Activated naive CD4-positive, alpha-beta T cell treated with anti-CD3 and anti-CD28 coated beads for 36 hours (primary cell): ENCODE results near the gene CEP44. TPM values are rescaled to one million over a fixed set of nuclear protein-coding genes. Genes with fewer than 3 reads are reported as not detected.
"Not testable (repeated sequence)": the region's sequence is repeated elsewhere in the genome, so short reads cannot be mapped to it uniquely, and the experiment has no call there.

Experiments used
- CTCF ChIA-PET: fragments of 350-600 bp; sonication (Branson Sonifier 250); formaldehyde crosslinking; loops from one replicate; lab custom pipeline; 2021; ENCODE audit warnings: antibody characterized with exemption; lab: Charles Lee
- DNase-seq: peaks from one replicate; pipeline ENCODE4 v3.0.0-alpha.2; 2020
- H3K27ac Mint-ChIP-seq: one replicate; pipeline ENCODE4 v1.8.0; 2021; ENCODE audit warnings: mild to moderate bottlenecking, mixed read lengths
- H3K27me3 Mint-ChIP-seq: one replicate; pipeline ENCODE4 v1.8.0; 2021; ENCODE audit warnings: low read depth, mixed read lengths
- H3K36me3 Mint-ChIP-seq: one replicate; pipeline ENCODE4 v1.8.0; 2021; ENCODE audit warnings: low read depth, mixed read lengths
- H3K4me1 Mint-ChIP-seq: one replicate; pipeline ENCODE4 v1.8.0; 2021; ENCODE audit warnings: low read depth, mixed read lengths
- H3K4me3 Mint-ChIP-seq: one replicate; pipeline ENCODE4 v1.8.0; 2021; ENCODE audit warnings: mild to moderate bottlenecking, moderate library complexity, mixed read lengths
- H3K9me3 Mint-ChIP-seq: one replicate; pipeline ENCODE4 v1.8.0; 2021; ENCODE audit warnings: mixed read lengths
- intact Hi-C: fragments of 100-400 bp; cut with micrococcal nuclease; formaldehyde crosslinking; loops from one replicate; pipeline ENCODE4 v1.15.1; 2023
- total RNA-seq, 2 experiments: library from RNA; stranded (reverse); gene quantifications; one replicate each; pipeline ENCODE4 v1.2.3, GENCODE V29; 2021

CEP44 gene
- total RNA-seq, 2 experiments from 2014 or later, result 41.2 to 41.4 TPM

- intact Hi-C loops, result no loop called here
- no peak overlapping the region for H3K27ac Mint-ChIP-seq
- no peak for DNase-seq
- CTCF ChIA-PET, result no interaction called here
- H3K4me3 Mint-ChIP-seq, result no peak overlapping the region
- no peaks in the 10 kb centered on the region for H3K4me1 Mint-ChIP-seq
- H3K9me3 Mint-ChIP-seq, result peaks cover 3% of the 10 kb centered on the region
- peaks cover 28% of the 10 kb centered on the region for H3K27me3 Mint-ChIP-seq
- H3K36me3 Mint-ChIP-seq, result peaks cover 9% of the 10 kb centered on the region
Observed at GRCh38 chr4:174349156-174349555, 65.4 kb downstream of the CEP44 start.

GRCh38 chr4:174352061-174352819 is 68.5 kb downstream of the CEP44 start:
- no peak for DNase-seq
- H3K9me3 Mint-ChIP-seq, result peaks cover 3% of the 10 kb centered on the region
- CTCF ChIA-PET, result no interaction called here
- intact Hi-C loops, result no loop called here
- no peak overlapping the region for H3K27ac Mint-ChIP-seq
- H3K27me3 Mint-ChIP-seq, result peaks cover 17% of the 10 kb centered on the region
- peaks cover 7% of the 10 kb centered on the region for H3K36me3 Mint-ChIP-seq
- no peak overlapping the region for H3K4me3 Mint-ChIP-seq
- no peaks in the 10 kb centered on the region for H3K4me1 Mint-ChIP-seq

- H3K9me3 Mint-ChIP-seq, result no peaks in the 10 kb centered on the region
- CTCF ChIA-PET, result no interaction called here
- no peak overlapping the region for H3K27ac Mint-ChIP-seq
- H3K4me1 Mint-ChIP-seq, result peaks cover 4% of the 10 kb centered on the region
- H3K36me3 Mint-ChIP-seq, result no peaks in the 10 kb centered on the region
- no peak for DNase-seq
- peaks cover 24% of the 10 kb centered on the region for H3K27me3 Mint-ChIP-seq
- intact Hi-C loops, result no loop called here
- H3K4me3 Mint-ChIP-seq, result no peak overlapping the region
Observed at GRCh38 chr4:174357321-174357720, 73.6 kb downstream of the CEP44 start.

- intact Hi-C loops, result loop anchor here (2.0 kb wide), 2 partner anchors 76 to 232 kb away; partner anchors contain the start of genes CEP44 and FBXO8
- CTCF ChIA-PET, result no interaction called here
- Mint-ChIP-seq H3K4me1 (peaks cover 4% of the 10 kb centered on the region), H3K36me3 (no peaks in the 10 kb centered on the region), H3K9me3 (no peaks in the 10 kb centered on the region), H3K27ac (no peak overlapping the region), H3K4me3 (no peak overlapping the region), H3K27me3 (peaks cover 26% of the 10 kb centered on the region)
- no peak for DNase-seq
Observed at GRCh38 chr4:174358410-174358809, 74.7 kb downstream of the CEP44 start.

GRCh38 chr4:174358829-174359228 is 75.1 kb downstream of the CEP44 start:
- Mint-ChIP-seq H3K27ac (no peak overlapping the region), H3K27me3 (peaks cover 28% of the 10 kb centered on the region), H3K9me3 (no peaks in the 10 kb centered on the region), H3K36me3 (no peaks in the 10 kb centered on the region), H3K4me1 (peaks cover 4% of the 10 kb centered on the region), H3K4me3 (no peak overlapping the region)
- CTCF ChIA-PET, result no interaction called here
- peak; percentile 16 for DNase-seq
- intact Hi-C loops, result loop anchor here (2.0 kb wide), 2 partner anchors 76 to 232 kb away; partner anchors contain the start of genes CEP44 and FBXO8

GRCh38 chr4:174362340-174362739 is 78.6 kb downstream of the CEP44 start:
- CTCF ChIA-PET, result interaction anchor here (1.0 to 1.6 kb wide), 4 partner anchors 10 to 400 kb away, joined by 3 to 4 read pairs (median 3); no protein-coding TSS in a partner anchor
- Mint-ChIP-seq H3K4me1 (peaks cover 4% of the 10 kb centered on the region), H3K36me3 (no peaks in the 10 kb centered on the region), H3K27ac (no peak overlapping the region), H3K9me3 (no peaks in the 10 kb centered on the region), H3K4me3 (no peak overlapping the region), H3K27me3 (peaks cover 15% of the 10 kb centered on the region)
- intact Hi-C loops, result no loop called here
- no peak for DNase-seq

GRCh38 chr4:174363782-174364181 is 80.1 kb downstream of the CEP44 start:
- peaks cover 13% of the 10 kb centered on the region for H3K27me3 Mint-ChIP-seq
- H3K36me3 Mint-ChIP-seq, H3K27ac Mint-ChIP-seq, H3K4me1 Mint-ChIP-seq, H3K4me3 Mint-ChIP-seq, DNase-seq, H3K9me3 Mint-ChIP-seq: not testable (repeated sequence)
- intact Hi-C loops, result loop anchor here (2.0 kb wide), 2 partner anchors 159 to 1173 kb away; partner anchors contain the start of gene HPGD
- CTCF ChIA-PET, result interaction anchor here (1.2 kb wide), 1 partner anchor 399 kb away, joined by 3 read pairs; no protein-coding TSS in a partner anchor

- CTCF ChIA-PET, result interaction anchor here (0.6 kb wide), 1 partner anchor 57 kb away, joined by 5 read pairs; no protein-coding TSS in a partner anchor
- Mint-ChIP-seq H3K27ac (no peak overlapping the region), H3K4me1 (no peaks in the 10 kb centered on the region), H3K4me3 (no peak overlapping the region), H3K36me3 (no peaks in the 10 kb centered on the region), H3K9me3 (peaks cover 1% of the 10 kb centered on the region), H3K27me3 (peaks cover 11% of the 10 kb centered on the region)
- peak; percentile 12 for DNase-seq
- intact Hi-C loops, result loop anchor here (1.0 to 2.0 kb wide), 4 partner anchors 158 to 1172 kb away; partner anchors contain the start of gene HPGD
Observed at GRCh38 chr4:174365018-174365587, 81.4 kb downstream of the CEP44 start.

- H3K4me1 Mint-ChIP-seq, result no peaks in the 10 kb centered on the region
- no peak for DNase-seq
- H3K27ac Mint-ChIP-seq, result no peak overlapping the region
- H3K36me3 Mint-ChIP-seq, result no peaks in the 10 kb centered on the region
- no peak overlapping the region for H3K4me3 Mint-ChIP-seq
- H3K27me3 Mint-ChIP-seq, result no peaks in the 10 kb centered on the region
- peaks cover 1% of the 10 kb centered on the region for H3K9me3 Mint-ChIP-seq
- CTCF ChIA-PET, result interaction anchor here (0.5 kb wide), 1 partner anchor 16 kb away, joined by 3 read pairs; no protein-coding TSS in a partner anchor
- intact Hi-C loops, result no loop called here
Observed at GRCh38 chr4:174369985-174370384, 86.3 kb downstream of the CEP44 start.

GRCh38 chr4:174373821-174374220 is 90.1 kb downstream of the CEP44 start:
- peaks cover 11% of the 10 kb centered on the region for H3K27me3 Mint-ChIP-seq
- CTCF ChIA-PET, result interaction anchor here (0.6 kb wide), 1 partner anchor 153 kb away, joined by 3 read pairs; no protein-coding TSS in a partner anchor
- intact Hi-C loops, result no loop called here
- H3K4me1 Mint-ChIP-seq, result no peaks in the 10 kb centered on the region
- H3K9me3 Mint-ChIP-seq, result peaks cover under 1% of the 10 kb centered on the region
- H3K36me3 Mint-ChIP-seq, result no peaks in the 10 kb centered on the region
- H3K27ac Mint-ChIP-seq, result no peak overlapping the region
- H3K4me3 Mint-ChIP-seq, result no peak overlapping the region
- DNase-seq, result no peak

- Mint-ChIP-seq H3K4me3 (no peak overlapping the region), H3K27me3 (peaks cover 11% of the 10 kb centered on the region), H3K36me3 (no peaks in the 10 kb centered on the region), H3K27ac (no peak overlapping the region), H3K9me3 (no peaks in the 10 kb centered on the region), H3K4me1 (no peaks in the 10 kb centered on the region)
- DNase-seq, result no peak
- intact Hi-C loops, result no loop called here
- CTCF ChIA-PET, result no interaction called here
Observed at GRCh38 chr4:174375422-174375821, 91.7 kb downstream of the CEP44 start.

GRCh38 chr4:174377613-174378012 is 93.9 kb downstream of the CEP44 start:
- Mint-ChIP-seq H3K27me3 (peaks cover 13% of the 10 kb centered on the region), H3K36me3 (no peaks in the 10 kb centered on the region), H3K27ac (no peak overlapping the region), H3K4me1 (no peaks in the 10 kb centered on the region), H3K4me3 (no peak overlapping the region), H3K9me3 (no peaks in the 10 kb centered on the region)
- no peak for DNase-seq
- CTCF ChIA-PET, result no interaction called here
- intact Hi-C loops, result no loop called here
